H1 (cell line): ENCODE results near the gene UBASH3A. TPM values are rescaled to one million over a fixed set of nuclear protein-coding genes. Genes with fewer than 3 reads are reported as not detected.

Source experiments
- CTCF ChIA-PET: fragments of 300-600 bp; sonication (Branson Sonifier 250); formaldehyde crosslinking; loops from one replicate; lab custom pipeline; 2021; ENCODE audit not compliant: partially characterized antibody; lab: Charles Lee
- POLR2A ChIA-PET: fragments of 300-600 bp; sonication (Branson Sonifier 250); formaldehyde crosslinking; loops from one replicate; lab custom pipeline; 2021; ENCODE audit warnings: inconsistent platforms; ENCODE audit not compliant: partially characterized antibody; lab: Charles Lee
- DNase-seq, 2 experiments: peaks; one replicate each; pipeline versions ENCODE4 v3.0.0 to v3.0.0-alpha.2; 2010 to 2022; ENCODE audit warnings: low spot score in 2 of 2, low read depth in 1 of 2, mixed read lengths in 1 of 2
- FAIRE-seq: peaks from 2 replicates; lab custom pipeline; 2011; peaks lifted over from hg19 to GRCh38; lab: Jason Lieb, UNC
- H2AFZ ChIP-seq: 2 replicates; pipeline ENCODE4 v1.8.1; 2012; ENCODE audit warnings: low read length, inconsistent platforms
- H2AK5ac ChIP-seq: 2 replicates; pipeline ENCODE4 v1.6.1; 2013; ENCODE audit warnings: low read depth, low read length
- H2BK120ac ChIP-seq: replicated peaks from 2 replicates; pipeline ENCODE3; 2013; ENCODE audit warnings: low read depth, low read length, inconsistent platforms
- H2BK12ac ChIP-seq: 2 replicates; pipeline ENCODE4 v1.6.1; 2013; ENCODE audit warnings: low read depth, low read length
- H2BK15ac ChIP-seq: 2 replicates; pipeline ENCODE4 v1.6.1; 2013; ENCODE audit warnings: low read length
- H2BK20ac ChIP-seq: 2 replicates; pipeline ENCODE4 v1.6.1; 2013; ENCODE audit warnings: low read length
- H2BK5ac ChIP-seq: 2 replicates; pipeline ENCODE4 v1.6.1; 2013; ENCODE audit warnings: low read depth, low read length
- H3K14ac ChIP-seq: 2 replicates; pipeline ENCODE4 v1.6.1; 2013; ENCODE audit warnings: inconsistent platforms; ENCODE audit not compliant: insufficient read length
- H3K18ac ChIP-seq: 2 replicates; pipeline ENCODE4 v1.6.1; 2013; ENCODE audit warnings: low read length; ENCODE audit errors: extremely low read depth
- H3K23ac ChIP-seq: 2 replicates; pipeline ENCODE4 v1.6.1; 2013; ENCODE audit warnings: inconsistent platforms; ENCODE audit not compliant: insufficient read length
- H3K23me2 ChIP-seq: 2 replicates; pipeline ENCODE4 v1.6.1; 2013; ENCODE audit warnings: low read depth, low read length
- H3K27ac ChIP-seq: 2 replicates; pipeline ENCODE4 v1.6.1; 2011; ENCODE audit warnings: low read depth, low read length, inconsistent platforms
- H3K27me3 ChIP-seq, 4 experiments: replicated peaks in 1 of 4; 1 replicate in 1 of 4; 2 replicates in 3 of 4; pipeline versions ENCODE4 v1.6.1 to v1.8.1; 2011 to 2013; ENCODE audit warnings: low read length in 3 of 4, mild to moderate bottlenecking in 3 of 4, inconsistent platforms in 2 of 4, mixed read lengths in 2 of 4, moderate library complexity in 1 of 4; ENCODE audit not compliant: control insufficient read depth in 3 of 4, insufficient read depth in 3 of 4; ENCODE audit errors: extremely low read depth in 1 of 4
- H3K36me3 ChIP-seq, 4 experiments: 2 replicates each; pipeline versions ENCODE4 v1.6.1 to v1.8.1; 2011 to 2013; ENCODE audit warnings: mild to moderate bottlenecking in 4 of 4, low read length in 3 of 4, moderate library complexity in 2 of 4, control low read depth in 1 of 4, inconsistent platforms in 1 of 4; ENCODE audit not compliant: insufficient read depth in 4 of 4, control insufficient read depth in 2 of 4
- H3K4ac ChIP-seq: replicated peaks from 2 replicates; pipeline ENCODE3; 2013; ENCODE audit warnings: low read length, low read depth, mixed read lengths, inconsistent platforms; ENCODE audit not compliant: insufficient read length
- H3K4me1 ChIP-seq, 4 experiments: replicated peaks in 1 of 4; 1 replicate in 1 of 4; 2 replicates in 3 of 4; pipeline versions ENCODE4 v1.6.1 to v1.8.1; 2011 to 2013; ENCODE audit warnings: low read length in 3 of 4, inconsistent platforms in 2 of 4, mixed read lengths in 1 of 4; ENCODE audit not compliant: insufficient read depth in 4 of 4, control insufficient read depth in 3 of 4
- H3K4me2 ChIP-seq, 2 experiments: 2 replicates each; pipeline versions ENCODE4 v1.6.1 to v1.8.1; 2011 to 2013; ENCODE audit warnings: low read depth in 2 of 2, low read length in 2 of 2, control low read depth in 1 of 2, inconsistent platforms in 1 of 2, mild to moderate bottlenecking in 1 of 2; ENCODE audit not compliant: insufficient read depth in 1 of 2
- H3K4me3 ChIP-seq, 4 experiments: fragments of 200-600, 300-600 bp in 1 of 4; sonication (generic), shearing (Covaris generic), sonication (Bioruptor Twin) in 1 of 4; 2 replicates each; pipeline versions ENCODE4 v1.5.1 to v1.8.1; 2011 to 2016; ENCODE audit warnings: low read length in 4 of 4, low read depth in 3 of 4, control low read depth in 2 of 4, inconsistent platforms in 2 of 4, mild to moderate bottlenecking in 2 of 4, mixed read lengths in 1 of 4, moderate library complexity in 1 of 4; ENCODE audit not compliant: insufficient read depth in 2 of 4; ENCODE audit errors: extremely low read depth in 1 of 4
- H3K56ac ChIP-seq: replicated peaks from 2 replicates; pipeline ENCODE3; 2013; ENCODE audit warnings: low read depth, mild to moderate bottlenecking, mixed read lengths, low read length, inconsistent platforms; ENCODE audit not compliant: insufficient read length
- H3K79me1 ChIP-seq: 2 replicates; pipeline ENCODE4 v1.6.1; 2013; ENCODE audit warnings: low read depth, low read length, control low read depth
- H3K79me2 ChIP-seq, 2 experiments: 2 replicates each; pipeline versions ENCODE4 v1.6.1 to v1.8.1; 2012 to 2013; ENCODE audit warnings: low read length in 2 of 2, mild to moderate bottlenecking in 2 of 2, inconsistent platforms in 1 of 2; ENCODE audit not compliant: insufficient read depth in 2 of 2, control insufficient read depth in 1 of 2
- H3K9ac ChIP-seq, 4 experiments: replicated peaks in 1 of 4; 1 replicate in 1 of 4; 2 replicates in 3 of 4; pipeline versions ENCODE4 v1.6.1 to v1.8.1; 2011 to 2013; ENCODE audit warnings: low read depth in 3 of 4, low read length in 3 of 4, control low read depth in 2 of 4, mild to moderate bottlenecking in 2 of 4, moderate library complexity in 2 of 4, inconsistent platforms in 1 of 4; ENCODE audit errors: extremely low read depth in 1 of 4
- H3K9me3 ChIP-seq, 2 experiments: 2 replicates each; pipeline versions ENCODE4 v1.6.1 to v1.8.1; 2012 to 2013; ENCODE audit warnings: mild to moderate bottlenecking in 2 of 2, moderate library complexity in 2 of 2, control low read depth in 1 of 2, inconsistent platforms in 1 of 2, low read depth in 1 of 2, low read length in 1 of 2, mixed read lengths in 1 of 2; ENCODE audit not compliant: insufficient read depth in 2 of 2
- H4K20me1 ChIP-seq, 2 experiments: replicated peaks in 1 of 2; 2 replicates each; pipeline versions ENCODE3 to v1.8.1; 2011 to 2013; ENCODE audit warnings: inconsistent platforms in 2 of 2, low read length in 2 of 2, mild to moderate bottlenecking in 1 of 2; ENCODE audit not compliant: insufficient read depth in 2 of 2, control insufficient read depth in 1 of 2
- H4K5ac ChIP-seq: 2 replicates; pipeline ENCODE4 v1.6.1; 2013; ENCODE audit warnings: low read length, low read depth, mixed read lengths, inconsistent platforms; ENCODE audit not compliant: insufficient read length
- H4K8ac ChIP-seq: 2 replicates; pipeline ENCODE4 v1.8.0; 2013; ENCODE audit warnings: mild to moderate bottlenecking, moderate library complexity, low read length, inconsistent platforms; ENCODE audit not compliant: insufficient read depth; ENCODE audit errors: extremely low read depth
- H4K91ac ChIP-seq: replicated peaks from 2 replicates; pipeline ENCODE3; 2013; ENCODE audit warnings: low read length, mixed read lengths, inconsistent platforms; ENCODE audit not compliant: insufficient read length
- ASH2L ChIP-seq: fragments of 200-600, 300-600 bp; sonication (generic); IDR thresholded peaks from one replicate; pipeline ENCODE4 v1.7.1; 2017; ENCODE audit warnings: low read length
- BACH1 ChIP-seq: IDR thresholded peaks from 2 replicates; pipeline ENCODE4 v1.6.1; 2012; ENCODE audit warnings: low read length, improper control_type of control experiment
- CHD2 ChIP-seq: IDR thresholded peaks from 2 replicates; pipeline ENCODE4 v1.6.1; 2012; ENCODE audit warnings: low read length, improper control_type of control experiment
- CTCF ChIP-seq, 3 experiments: IDR thresholded peaks; 1 replicate in 2 of 3; 2 replicates in 1 of 3; pipeline versions ENCODE4 v1.5.1 to v1.6.1; 2011; ENCODE audit warnings: low read length in 3 of 3, mild to moderate bottlenecking in 3 of 3, inconsistent platforms in 2 of 3, low read depth in 1 of 3, moderate library complexity in 1 of 3; ENCODE audit not compliant: insufficient read depth in 1 of 3; ENCODE audit errors: control extremely low read depth in 1 of 3
- GABPA ChIP-seq: IDR thresholded peaks from 2 replicates; pipeline ENCODE4 v1.6.1; 2011; ENCODE audit warnings: mild to moderate bottlenecking, low read length, moderate library complexity, borderline replicate concordance; ENCODE audit not compliant: insufficient read depth
- GTF2F1 ChIP-seq: IDR thresholded peaks from 2 replicates; pipeline ENCODE4 v1.6.1; 2012; ENCODE audit warnings: low read depth, low read length, improper control_type of control experiment, borderline replicate concordance
- POLR2A ChIP-seq, 2 experiments: IDR thresholded peaks; 1 replicate in 1 of 2; 2 replicates in 1 of 2; pipeline ENCODE4 v1.6.1; 2011; ENCODE audit warnings: low read depth in 2 of 2, low read length in 2 of 2, mild to moderate bottlenecking in 2 of 2; ENCODE audit errors: control extremely low read depth in 1 of 2
- SIN3A ChIP-seq, 2 experiments: IDR thresholded peaks in 1 of 2; conservative IDR thresholded peaks in 1 of 2; 2 replicates each; pipeline ENCODE4 v1.6.1; 2011 to 2012; ENCODE audit warnings: low read length in 2 of 2, improper control_type of control experiment in 1 of 2, low read depth in 1 of 2, mild to moderate bottlenecking in 1 of 2
- ZNF274 ChIP-seq: IDR thresholded peaks from 2 replicates; pipeline ENCODE4 v1.7.0; 2012; ENCODE audit warnings: low read length, borderline replicate concordance; ENCODE audit errors: extremely low read depth
- WGBS, 2 experiments: shearing (Covaris generic) in 1 of 2; methylation state at CpG; one replicate each; pipeline versions ENCODE4 v1.1.6 to v1.1.7; 2013 to 2015; ENCODE audit warnings: low lambda C conversion rate in 2 of 2, mixed read lengths in 2 of 2, inconsistent platforms in 1 of 2, low coverage in 1 of 2, missing lambda C conversion rate in 1 of 2; ENCODE audit not compliant: insufficient replicate concordance in 2 of 2, insufficient coverage in 1 of 2, insufficient read length in 1 of 2; ENCODE audit errors: extremely low coverage in 1 of 2, missing lambda C conversion rate in 1 of 2; 5-methylcytosine and 5-hydroxymethylcytosine counted together
- polyA plus RNA-seq, 7 experiments: library from polyadenylated mRNA; depleted of rRNA in 3 of 7; stranded (reverse) in 5 of 7; unstranded in 2 of 7; fragments of >200 nt in 5 of 7; fragments of 200-250 nt in 2 of 7; gene quantifications; 1 replicate in 5 of 7; 2 replicates in 1 of 7; 4 replicates in 1 of 7; pipeline versions ENCODE4 v1.2.1 to v1.2.3, GENCODE V29; 2011 to 2013; ENCODE audit warnings: missing spikeins in 2 of 7, mixed read lengths in 2 of 7
- total RNA-seq: library from RNA; stranded (reverse); fragmentation: NEBNext Ultra II Directional; extraction: Animal tissue kit (Norgen Biotek cat#: 25700); gene quantifications from 2 replicates; pipeline ENCODE4 v1.2.1, GENCODE V29; 2021
- TF ChIP-seq, protein P1 (sequence below): IDR thresholded peaks from 2 replicates; pipeline ENCODE4 v1.6.1; 2012; ENCODE audit warnings: inconsistent platforms

Gene UBASH3A
- total and polyA plus RNA-seq, 2 of the 8 experiments (the other 6 are each of a cell fraction or from before 2014, with no cell fraction given), result not detected

DNA sequence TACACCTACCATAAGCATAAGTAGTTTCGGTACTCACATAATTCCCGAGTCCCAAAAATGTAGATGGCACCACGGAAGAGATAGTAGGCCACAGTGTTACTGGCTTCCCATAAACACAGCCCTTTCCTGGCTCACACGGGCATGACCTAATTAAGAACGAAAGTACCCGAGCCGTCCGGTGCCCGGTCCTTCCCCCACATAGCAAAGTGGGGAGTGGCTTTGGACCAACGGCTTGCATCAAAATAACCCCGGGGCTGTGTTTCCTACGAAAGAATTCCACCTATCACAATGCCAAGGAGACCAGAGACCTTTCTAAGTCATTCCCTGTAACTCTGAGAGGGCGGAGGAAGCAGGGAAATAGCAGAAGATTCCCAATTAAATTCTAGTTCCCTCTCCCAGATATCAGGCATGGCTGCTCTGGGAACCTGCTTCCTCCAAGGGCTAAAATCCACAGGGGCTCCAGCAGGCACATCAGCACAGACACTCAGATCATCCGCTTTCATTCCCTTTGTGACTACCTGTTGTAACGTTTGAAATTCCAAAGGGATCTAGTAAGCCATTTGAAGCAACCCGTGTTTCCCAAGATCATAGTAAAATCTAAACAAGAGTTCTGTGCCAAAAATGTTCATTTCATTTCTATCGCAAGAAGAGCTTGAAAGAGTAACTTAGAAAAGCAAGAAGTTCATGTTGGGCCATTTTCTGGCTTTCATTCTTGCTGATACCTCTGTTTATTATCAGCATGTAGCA lies 7.6 kb upstream of the UBASH3A start, which contains the start of gene TMPRSS3:
Gene TMPRSS3 (minus strand): TSS at position 148 of the 747 bp plus-strand sequence. CDS start 635 bp downstream, outside the sequence.
- H2BK12ac ChIP-seq, result no peak within 1 kb of the TSS
- no peaks in the 10 kb centered on the region for H3K36me3 ChIP-seq
- H2BK120ac ChIP-seq, result no peak within 1 kb of the TSS
- H3K14ac ChIP-seq, result no peak within 1 kb of the TSS
- H4K20me1 ChIP-seq, result no peaks in the 10 kb centered on the region
- no peak within 1 kb of the TSS for H3K4me2 ChIP-seq
- no peak within 1 kb of the TSS for H4K8ac ChIP-seq
- no peak within 1 kb of the TSS for H2AFZ ChIP-seq
- H3K4ac ChIP-seq, result no peak within 1 kb of the TSS
- no peak within 1 kb of the TSS for H3K18ac ChIP-seq
- H3K27me3 ChIP-seq, result no peaks in the 10 kb centered on the region
- ChIA-PET POLR2A (no interaction called here), CTCF (interaction anchor here (1.3 kb wide), 1 partner anchor 15 kb away, joined by 4 read pairs; no protein-coding TSS in a partner anchor)
- no peak within 1 kb of the TSS for H2BK15ac ChIP-seq
- 84% methylated on average over 17 of the region's 17 CpGs; no CpG with 5 or more reads in 1 of the 2 experiments for WGBS, 2 experiments
- no peaks in the 10 kb centered on the region for H3K79me1 ChIP-seq
- H3K23me2 ChIP-seq, result no peaks in the 10 kb centered on the region
- FAIRE-seq, result no peak
- no peak within 1 kb of the TSS for H3K9ac ChIP-seq
- H3K9me3 ChIP-seq, result no peaks in the 10 kb centered on the region; a peak in 1 of 4 replicates
- H2BK20ac ChIP-seq, result no peak within 1 kb of the TSS; the same call in 1 of the 2 replicates
- DNase-seq, result no peak
- H3K4me3 ChIP-seq, result no peak within 1 kb of the TSS
- no peak within 1 kb of the TSS for H2AK5ac ChIP-seq
- H4K91ac ChIP-seq, result no peak within 1 kb of the TSS
- H3K27ac ChIP-seq, result no peak within 1 kb of the TSS
- H3K56ac ChIP-seq, result no peak within 1 kb of the TSS
- no peaks in the 10 kb centered on the region for H3K79me2 ChIP-seq
- no peak within 1 kb of the TSS for H3K23ac ChIP-seq
- H2BK5ac ChIP-seq, result no peak within 1 kb of the TSS
- H4K5ac ChIP-seq, result no peak within 1 kb of the TSS
- peaks cover 0 to 4% (median 0%) of the 10 kb centered on the region in 4 experiments; a peak in 1 of 7 replicates for H3K4me1 ChIP-seq
- TF ChIP-seq BACH1 (no peak), GABPA (no peak), ASH2L (no peak), GTF2F1 (no peak), CHD2 (no peak), SIN3A (conservative IDR thresholded peaks at IDR 0.05 in 1 of 2, IDR thresholded peaks at IDR 0.05 in 1 of 2; ENCODE audit: low read depth in 1 of 2, low read length in 2 of 2) (no peak), CTCF (IDR thresholded peaks at IDR 0.05; ENCODE audit: control extremely low read depth in 1 of 3, insufficient read depth in 1 of 3, low read depth in 1 of 3, low read length in 3 of 3) (no peak), POLR2A (IDR thresholded peaks at IDR 0.05; ENCODE audit: control extremely low read depth in 1 of 2, low read depth in 2 of 2, low read length in 2 of 2) (no peak), ZNF274 (no peak)
- TF ChIP-seq, protein P1, sequence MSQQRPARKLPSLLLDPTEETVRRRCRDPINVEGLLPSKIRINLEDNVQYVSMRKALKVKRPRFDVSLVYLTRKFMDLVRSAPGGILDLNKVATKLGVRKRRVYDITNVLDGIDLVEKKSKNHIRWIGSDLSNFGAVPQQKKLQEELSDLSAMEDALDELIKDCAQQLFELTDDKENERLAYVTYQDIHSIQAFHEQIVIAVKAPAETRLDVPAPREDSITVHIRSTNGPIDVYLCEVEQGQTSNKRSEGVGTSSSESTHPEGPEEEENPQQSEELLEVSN, result no peak
